ENCODE measurements around the gene CILP2.

GRCh38 chr19:19495614-19496603, 42.2 kb upstream of the CILP2 start:
- TF ChIP-seq EZH2 (IDR thresholded peaks at IDR 0.05; ENCODE audit: borderline replicate concordance, low read depth, low read length, poor library complexity, severe bottlenecking) (no peak), CTCF (conservative IDR thresholded peaks at IDR 0.05; ENCODE audit: low read depth, low read length) (no peak)
